ENCODE data around the gene EPS15. TPM values are rescaled to one million over a fixed set of nuclear protein-coding genes. Genes with fewer than 3 reads are reported as not detected.

EPS15 gene
- total RNA-seq, 1 experiment from 2014 or later = 26.6 TPM

Other genes with a start within 250 kb of the EPS15 start
- gene TTC39A, start 188.7 kb downstream of the EPS15 start, total RNA-seq (2014; rRNA removed; shearing (Covaris generic)) = 11.6 and 12.3 TPM in 2 replicates
- gene OSBPL9, start 97.8 kb upstream of the EPS15 start, total RNA-seq (2014; rRNA removed; shearing (Covaris generic)) = 87.4 and 149 TPM in 2 replicates